GM06990 (cell line): ENCODE data around the gene PARP15.

ENCODE experiments used
- DNase-seq: peaks from one replicate; pipeline ENCODE4 v3.0.0-alpha.2; 2011; ENCODE audit not compliant: insufficient read length; ENCODE audit errors: extremely low read depth
- H3K27me3 ChIP-seq: replicated peaks from 2 replicates; pipeline ENCODE4 v1.6.0; 2011; ENCODE audit warnings: low read length; ENCODE audit not compliant: control insufficient read depth, insufficient read depth
- H3K36me3 ChIP-seq: 2 replicates; pipeline ENCODE4 v1.5.1; 2011; ENCODE audit warnings: low read length; ENCODE audit not compliant: control insufficient read depth, insufficient read depth
- H3K4me3 ChIP-seq: replicated peaks from 2 replicates; pipeline ENCODE4 v1.5.1; 2011; ENCODE audit warnings: low read depth, mild to moderate bottlenecking, control low read depth, low read length
- TF ChIP-seq, protein P1 (sequence below): IDR thresholded peaks from 2 replicates; pipeline ENCODE4 v1.5.1; 2011; ENCODE audit warnings: low read length, control low read depth, mild to moderate bottlenecking, inconsistent platforms; ENCODE audit not compliant: insufficient read depth, poor library complexity, severe bottlenecking

The PARP15 gene

DNA sequence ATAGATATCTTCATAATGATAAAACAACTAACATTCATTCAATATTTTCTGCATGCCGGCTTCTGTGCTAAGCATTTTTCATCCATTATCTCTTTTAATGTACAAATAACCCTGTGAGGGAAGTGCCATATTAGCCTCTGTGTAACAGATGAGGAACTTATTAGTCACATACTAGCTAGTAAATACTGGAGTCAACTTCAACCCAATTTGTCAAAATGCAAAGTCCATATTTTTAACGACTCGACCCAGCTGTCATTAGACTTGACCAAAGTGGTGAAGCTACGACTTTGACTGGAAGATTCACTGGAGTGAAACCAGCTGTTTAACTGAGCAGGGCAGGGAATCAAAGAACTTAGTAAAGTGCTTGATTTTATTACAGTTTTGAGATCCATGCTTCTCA lies 41.6 kb downstream of the PARP15 start:
- TF ChIP-seq, protein P1, sequence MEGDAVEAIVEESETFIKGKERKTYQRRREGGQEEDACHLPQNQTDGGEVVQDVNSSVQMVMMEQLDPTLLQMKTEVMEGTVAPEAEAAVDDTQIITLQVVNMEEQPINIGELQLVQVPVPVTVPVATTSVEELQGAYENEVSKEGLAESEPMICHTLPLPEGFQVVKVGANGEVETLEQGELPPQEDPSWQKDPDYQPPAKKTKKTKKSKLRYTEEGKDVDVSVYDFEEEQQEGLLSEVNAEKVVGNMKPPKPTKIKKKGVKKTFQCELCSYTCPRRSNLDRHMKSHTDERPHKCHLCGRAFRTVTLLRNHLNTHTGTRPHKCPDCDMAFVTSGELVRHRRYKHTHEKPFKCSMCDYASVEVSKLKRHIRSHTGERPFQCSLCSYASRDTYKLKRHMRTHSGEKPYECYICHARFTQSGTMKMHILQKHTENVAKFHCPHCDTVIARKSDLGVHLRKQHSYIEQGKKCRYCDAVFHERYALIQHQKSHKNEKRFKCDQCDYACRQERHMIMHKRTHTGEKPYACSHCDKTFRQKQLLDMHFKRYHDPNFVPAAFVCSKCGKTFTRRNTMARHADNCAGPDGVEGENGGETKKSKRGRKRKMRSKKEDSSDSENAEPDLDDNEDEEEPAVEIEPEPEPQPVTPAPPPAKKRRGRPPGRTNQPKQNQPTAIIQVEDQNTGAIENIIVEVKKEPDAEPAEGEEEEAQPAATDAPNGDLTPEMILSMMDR = no peak
- Histone ChIP-seq H3K27me3 (no peaks in the 10 kb centered on the region), H3K36me3 (peaks cover 7% of the 10 kb centered on the region), H3K4me3 (no peak overlapping the region)
- peak; percentile 34 for DNase-seq

DNA sequence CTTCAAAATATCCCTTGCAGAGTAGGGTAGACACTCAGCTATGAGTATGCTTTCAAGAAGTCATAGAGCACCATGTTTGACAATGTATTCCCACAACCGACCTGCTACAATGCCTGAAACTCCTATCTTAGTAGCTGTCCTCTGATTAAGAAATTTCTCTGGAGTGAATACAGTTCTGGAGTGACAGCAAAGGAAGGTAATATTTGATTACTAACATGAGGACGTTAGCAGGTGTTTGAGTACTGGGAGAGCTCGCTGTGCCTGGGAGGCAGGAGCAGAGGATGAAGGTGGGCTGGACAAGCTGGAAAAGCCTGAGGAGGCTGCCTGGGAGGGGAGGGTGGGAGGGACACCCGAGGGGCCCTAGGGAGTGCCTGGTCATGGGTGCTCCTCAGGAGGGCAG lies 42.9 kb downstream of the PARP15 start:
- Histone ChIP-seq H3K36me3 (peaks cover 6% of the 10 kb centered on the region), H3K4me3 (no peak overlapping the region), H3K27me3 (no peaks in the 10 kb centered on the region)
- DNase-seq = no peak
- TF ChIP-seq, protein P1 = no peak

GRCh38 chr3:122621112-122621511 lies 43.7 kb downstream of the PARP15 start:
- DNase-seq = peak; percentile 41
- peaks cover 8% of the 10 kb centered on the region for H3K36me3 ChIP-seq
- H3K4me3 ChIP-seq = no peak overlapping the region
- TF ChIP-seq, protein P1 = no peak
- no peaks in the 10 kb centered on the region for H3K27me3 ChIP-seq

DNA sequence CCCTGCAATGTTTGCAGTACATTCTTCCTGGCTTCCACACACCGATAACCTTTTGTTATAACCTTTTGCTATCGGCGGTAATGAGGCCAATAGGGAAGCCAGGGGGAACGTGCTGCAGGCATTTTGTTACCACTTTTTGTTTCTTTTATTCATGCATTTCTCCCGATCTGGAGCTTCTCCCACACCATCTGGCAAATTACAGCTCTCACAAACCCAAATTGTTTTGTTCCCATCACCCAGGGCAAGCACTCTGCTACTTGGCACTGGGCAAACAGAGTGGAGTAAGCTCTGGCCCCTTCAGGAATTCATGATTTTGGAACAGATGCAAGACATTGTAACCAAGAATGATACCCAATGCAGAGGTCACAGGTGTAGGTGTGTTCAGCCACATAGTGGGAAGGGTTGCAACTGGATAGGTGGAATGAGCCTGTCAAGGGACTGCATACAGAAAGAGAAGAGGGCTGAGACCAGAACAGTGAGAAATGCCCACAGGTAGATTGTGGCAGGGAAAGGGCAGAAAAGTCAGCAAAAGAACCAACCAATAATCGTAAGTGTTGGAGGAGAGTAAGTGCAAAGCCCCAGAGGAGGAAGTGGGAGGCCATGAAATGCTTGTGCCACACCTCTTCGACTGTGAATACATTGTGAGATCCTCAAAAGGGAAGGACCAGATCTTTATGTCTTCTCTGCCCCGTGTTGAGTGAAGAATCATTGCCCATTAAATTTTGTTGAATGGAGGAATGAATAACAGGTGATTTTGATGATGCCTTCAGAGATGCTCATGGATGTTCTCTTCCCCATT lies 45.8 kb downstream of the PARP15 start:
- Histone ChIP-seq H3K4me3 (no peak overlapping the region), H3K36me3 (peaks cover 10% of the 10 kb centered on the region), H3K27me3 (no peaks in the 10 kb centered on the region)
- no peak for DNase-seq
- TF ChIP-seq, protein P1 = no peak

DNA sequence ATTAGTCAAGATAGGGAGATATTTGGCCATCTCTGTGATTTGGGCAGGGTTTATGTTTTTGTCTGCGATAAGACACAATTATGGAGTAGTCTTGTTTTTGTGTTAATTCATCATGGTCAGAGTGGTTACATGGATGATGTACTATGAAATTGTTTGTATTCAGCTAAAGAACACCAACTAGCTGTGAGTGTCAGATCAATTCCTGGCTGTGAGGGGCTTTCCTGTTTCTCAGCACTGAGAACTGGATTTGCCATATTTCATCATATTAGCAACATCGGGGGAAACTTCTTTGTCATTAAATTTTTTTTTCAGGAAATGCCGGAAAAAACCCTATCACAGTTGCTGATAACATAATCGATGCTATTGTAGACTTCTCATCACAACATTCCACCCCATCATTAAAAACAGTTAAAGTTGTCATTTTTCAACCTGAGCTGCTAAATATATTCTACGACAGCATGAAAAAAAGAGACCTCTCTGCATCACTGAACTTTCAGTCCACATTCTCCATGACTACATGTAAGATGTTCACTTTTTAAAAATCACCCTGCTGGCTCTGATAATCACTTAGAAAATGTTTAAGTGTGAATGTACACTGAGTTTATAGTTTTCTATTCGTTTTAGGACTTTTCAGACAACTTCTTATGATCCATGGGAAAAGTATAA lies 49.2 kb downstream of the PARP15 start:
- no peak for DNase-seq
- H3K36me3 ChIP-seq = peaks cover 10% of the 10 kb centered on the region
- TF ChIP-seq, protein P1 = no peak
- no peak overlapping the region for H3K4me3 ChIP-seq
- H3K27me3 ChIP-seq = no peaks in the 10 kb centered on the region
